SK-N-SH (cell line): ENCODE data around the gene ZBTB16.

Experiments used
- CHD2 ChIP-seq: fragments of 150-350 bp; IDR thresholded peaks from 2 replicates; pipeline ENCODE4 v1.6.1; 2018; ENCODE audit warnings: low read length; ENCODE audit not compliant: partially characterized antibody
- CTCF ChIP-seq: fragments of 200-600 bp; sonication (generic); IDR thresholded peaks from 2 replicates; pipeline ENCODE4 v1.6.1; 2017; ENCODE audit warnings: antibody characterized with exemption, mild to moderate bottlenecking, moderate library complexity
- ELF1 ChIP-seq: IDR thresholded peaks from 2 replicates; pipeline ENCODE4 v1.4.0; 2012
- FOXM1 ChIP-seq: IDR thresholded peaks from 2 replicates; pipeline ENCODE4 v1.4.0; 2012; ENCODE audit warnings: low read depth, mild to moderate bottlenecking
- GATA2 ChIP-seq: sonication (generic); formaldehyde crosslinking; IDR thresholded peaks from 2 replicates; pipeline ENCODE4 v1.5.0; 2020; ENCODE audit warnings: mild to moderate bottlenecking, missing genetic modification reagents
- NFIC ChIP-seq: IDR thresholded peaks from 2 replicates; pipeline ENCODE4 v1.4.0; 2012; ENCODE audit warnings: borderline replicate concordance
- POLR2AphosphoS5 ChIP-seq: IDR thresholded peaks from 2 replicates; pipeline ENCODE4 v1.6.1; 2012; ENCODE audit warnings: low read depth, low read length
- RAD21 ChIP-seq: IDR thresholded peaks from 2 replicates; pipeline ENCODE4 v1.6.1; 2012; ENCODE audit warnings: mild to moderate bottlenecking, low read length
- RFX5 ChIP-seq: IDR thresholded peaks from 2 replicates; pipeline ENCODE4 v1.6.1; 2012; ENCODE audit warnings: mild to moderate bottlenecking, improper control_type of control experiment, low read length
- SIN3A ChIP-seq: IDR thresholded peaks from 2 replicates; pipeline ENCODE4 v1.6.1; 2012; ENCODE audit warnings: low read depth, mild to moderate bottlenecking, low read length, moderate library complexity, borderline replicate concordance

- TF ChIP-seq NFIC (no peak), ELF1 (no peak), CTCF (no peak), FOXM1 (no peak), SIN3A (no peak), CHD2 (no peak), RFX5 (no peak), RAD21 (no peak), POLR2AphosphoS5 (no peak), GATA2 (CRISPR knock-in tag) (no peak)
Observed at GRCh38 chr11:114062272-114062671, 2.8 kb downstream of the ZBTB16 start.
